HG03520 (cell line): ENCODE results near the gene WTIP.
"Not testable (repeated sequence)": the region's sequence is repeated elsewhere in the genome, so short reads cannot be mapped to it uniquely, and the experiment has no call there.

Source experiments
- ATAC-seq: cut with Tn5 transposase; IDR thresholded peaks from one replicate; pipeline ENCODE4 v1.9.1; 2021; ENCODE audit warnings: mild to moderate bottlenecking, moderate library complexity; ENCODE audit not compliant: unreplicated experiment

WTIP gene

DNA sequence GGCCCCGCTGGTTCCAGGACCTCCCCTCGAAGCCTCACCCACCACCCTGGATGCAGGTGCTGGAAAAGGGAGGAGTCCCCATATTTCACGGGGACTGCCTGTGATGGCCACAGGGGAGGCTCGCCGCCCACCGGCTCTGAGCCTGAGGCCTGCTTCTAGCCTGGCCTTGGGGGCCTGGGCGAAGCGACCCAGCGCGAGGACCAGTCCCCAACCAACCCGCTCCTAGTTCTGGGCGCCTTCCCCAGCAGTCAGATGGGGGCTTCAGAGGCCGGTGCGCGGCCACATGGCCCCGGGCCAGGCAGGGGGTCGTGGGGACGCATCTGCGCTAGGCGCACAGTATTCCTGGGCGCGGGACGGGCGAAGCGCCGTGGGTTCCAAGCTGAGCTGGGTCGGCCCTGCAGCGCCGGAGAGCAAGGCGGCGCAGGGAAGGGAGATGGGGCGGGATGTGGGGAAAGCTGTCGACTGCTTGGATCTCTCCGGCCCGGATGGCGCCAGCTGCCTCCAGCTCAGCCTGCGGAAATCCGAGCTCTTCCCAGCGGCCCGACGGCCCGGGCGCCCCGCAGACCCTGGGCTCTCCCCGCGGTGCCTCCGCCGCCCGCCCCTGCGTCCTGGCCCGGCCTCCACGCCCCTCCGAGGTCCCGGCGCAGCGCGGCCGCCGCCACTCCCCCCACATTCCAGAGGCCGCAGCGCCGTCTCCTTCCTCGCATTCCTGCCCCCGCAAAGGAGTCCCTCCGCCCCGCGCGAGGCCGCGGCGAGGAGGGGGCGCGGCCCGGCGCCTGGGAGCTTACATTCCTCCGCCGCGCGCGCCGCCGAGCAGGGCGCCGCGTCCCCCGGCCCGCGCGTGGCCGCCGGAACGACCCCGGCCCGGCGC lies at the start of gene WTIP:
TSS of gene WTIP (plus strand) at position 788 of the 871 bp plus-strand sequence. CDS start 217 bp downstream, outside the sequence.
- ATAC-seq: no peak

DNA sequence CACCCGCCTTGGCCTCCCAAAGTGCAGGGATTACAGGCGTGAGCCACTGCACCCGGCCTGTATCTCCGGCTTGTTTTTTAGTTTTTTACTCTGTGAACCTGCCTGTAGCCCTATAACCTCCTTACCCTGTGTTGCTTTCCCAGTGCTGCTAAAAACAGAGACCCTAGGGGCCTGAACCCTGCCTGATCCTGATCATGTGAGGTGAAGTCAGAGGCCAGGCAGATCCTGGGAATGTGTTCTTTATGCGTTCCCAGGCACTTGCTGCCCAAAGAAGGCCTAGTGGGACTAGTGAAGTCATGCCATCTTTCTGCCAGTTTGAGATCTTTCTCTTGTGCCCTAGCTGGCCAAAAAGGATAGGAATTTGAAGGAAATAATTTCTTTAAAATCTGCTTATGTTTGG lies 48.8 kb upstream of the WTIP start:
- ATAC-seq: no peak

DNA sequence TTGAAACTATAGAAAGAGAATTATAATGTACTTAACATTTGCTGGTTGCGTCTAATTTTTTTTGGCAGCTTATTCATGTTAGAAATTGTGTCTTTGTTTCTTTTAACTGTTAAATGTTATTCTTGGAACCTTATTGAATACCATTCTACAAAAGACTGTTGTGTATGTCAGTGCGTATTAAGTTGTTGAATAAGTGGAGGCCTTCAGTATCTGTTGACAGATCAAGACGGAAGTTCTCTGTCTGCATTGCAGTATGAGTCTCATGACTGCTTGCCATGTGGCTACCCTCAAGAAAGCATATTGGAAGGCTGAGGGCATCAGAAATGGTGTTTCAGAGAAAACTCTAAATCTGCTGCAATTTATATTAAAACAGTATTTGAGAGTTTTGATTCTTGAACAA lies 44.8 kb upstream of the WTIP start:
- no peak for ATAC-seq

DNA sequence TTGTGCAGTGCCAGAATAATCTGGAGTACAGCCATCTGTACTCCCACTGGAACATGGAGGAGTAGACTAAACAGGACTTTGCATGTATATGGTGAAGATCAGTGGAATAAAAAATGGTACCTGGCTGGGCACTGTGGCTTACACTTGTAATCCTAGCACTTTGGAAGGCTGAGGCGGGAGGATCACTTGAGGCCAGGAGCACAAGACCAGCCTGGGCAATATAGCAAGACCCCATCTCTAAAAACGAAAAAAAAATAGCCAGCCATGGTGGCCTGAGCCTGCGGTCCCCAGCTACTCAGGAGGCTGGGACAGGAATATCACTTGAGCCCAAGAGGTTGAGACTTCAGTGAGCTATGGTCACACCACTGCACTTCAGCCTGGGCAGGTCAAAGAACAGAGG lies 33.4 kb upstream of the WTIP start:
- ATAC-seq: no peak

DNA sequence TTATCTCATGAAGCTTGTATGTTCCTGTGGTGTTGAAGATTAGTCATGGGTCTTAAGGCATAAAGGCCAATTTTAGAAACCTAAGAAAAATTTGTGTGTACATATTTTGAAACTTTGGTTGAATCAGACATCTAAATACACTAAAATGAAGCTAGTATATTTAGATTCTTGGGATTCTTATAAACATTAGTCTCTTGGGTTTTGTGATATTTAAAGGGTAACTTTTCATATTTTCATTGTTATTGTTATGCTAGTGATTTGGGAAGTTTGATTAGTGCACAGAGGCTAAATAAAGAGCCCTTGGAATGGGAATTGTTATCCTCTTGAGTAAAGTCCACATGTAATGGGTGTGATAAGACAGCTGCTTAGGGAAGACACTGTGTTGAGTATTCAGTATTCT lies 28.8 kb upstream of the WTIP start:
- ATAC-seq: no peak

DNA sequence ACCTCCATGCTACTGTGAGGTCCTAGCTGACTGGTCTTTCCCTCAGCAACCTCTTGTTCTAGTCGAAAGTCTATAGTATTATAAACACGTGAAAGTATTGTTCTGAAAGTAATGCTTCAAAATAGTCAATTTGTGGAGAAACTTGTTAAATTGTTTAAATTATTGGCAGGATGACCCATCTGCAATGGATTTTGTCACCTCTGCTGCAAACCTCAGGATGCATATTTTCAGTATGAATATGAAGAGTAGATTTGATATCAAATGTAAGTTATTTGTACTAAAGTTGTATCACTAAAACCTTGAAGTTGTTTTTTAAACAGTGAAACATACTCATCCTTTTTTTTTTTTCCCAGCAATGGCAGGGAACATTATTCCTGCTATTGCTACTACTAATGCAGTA lies 27.5 kb upstream of the WTIP start:
- ATAC-seq: no peak

DNA sequence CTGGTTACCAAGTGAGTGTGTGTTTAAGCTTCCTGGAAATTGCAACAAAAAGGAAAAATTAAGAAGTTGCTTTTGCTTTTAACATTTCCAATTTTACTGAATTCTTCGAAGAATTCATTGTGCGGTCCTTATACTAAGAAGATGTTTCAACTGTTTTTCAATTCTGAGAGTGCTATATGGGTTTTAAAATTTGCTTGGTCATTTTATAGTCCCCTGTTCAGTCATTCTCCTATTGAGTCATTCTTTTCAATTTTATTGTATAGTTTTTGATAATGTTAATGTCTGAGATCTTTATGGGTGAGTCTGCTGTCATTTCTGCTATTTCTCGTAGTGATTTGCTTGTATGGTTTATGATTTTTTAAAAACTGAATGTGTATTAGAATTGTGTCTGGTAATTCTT lies 26.9 kb upstream of the WTIP start:
- no peak for ATAC-seq

DNA sequence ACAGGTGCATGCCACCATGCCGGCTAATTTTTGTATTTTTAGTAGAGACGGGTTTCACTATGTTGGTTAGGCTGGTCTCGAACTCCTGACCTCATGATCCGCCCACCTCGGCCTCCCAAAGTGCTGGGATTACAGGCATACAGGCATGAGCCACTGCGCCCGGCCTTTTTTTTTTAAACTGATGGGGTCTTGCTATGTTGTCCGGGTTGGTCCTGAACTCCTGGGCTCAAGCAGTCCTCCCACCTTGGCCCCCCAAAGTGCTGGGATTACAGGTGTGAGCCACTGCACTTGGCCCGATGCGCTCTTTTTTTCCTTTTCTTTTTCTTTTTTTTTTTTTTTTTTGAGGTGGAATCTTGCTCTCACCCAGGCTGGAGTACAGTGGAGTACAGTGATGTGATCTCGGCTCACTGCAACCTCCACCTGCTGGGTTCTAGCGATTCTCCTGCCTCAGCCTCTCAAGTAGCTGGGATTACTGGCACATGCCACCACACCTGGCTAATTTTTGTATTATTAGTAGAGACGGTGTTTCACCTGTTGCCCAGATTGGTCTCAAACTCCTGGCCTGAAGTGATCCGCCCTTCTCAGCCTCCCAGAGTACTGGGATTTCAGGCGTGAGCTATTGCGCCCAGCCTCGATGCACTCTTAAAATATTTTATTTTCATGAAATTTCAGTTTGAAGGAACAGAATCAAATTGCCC lies 25.6 kb upstream of the WTIP start:
- ATAC-seq: not testable (repeated sequence)

DNA sequence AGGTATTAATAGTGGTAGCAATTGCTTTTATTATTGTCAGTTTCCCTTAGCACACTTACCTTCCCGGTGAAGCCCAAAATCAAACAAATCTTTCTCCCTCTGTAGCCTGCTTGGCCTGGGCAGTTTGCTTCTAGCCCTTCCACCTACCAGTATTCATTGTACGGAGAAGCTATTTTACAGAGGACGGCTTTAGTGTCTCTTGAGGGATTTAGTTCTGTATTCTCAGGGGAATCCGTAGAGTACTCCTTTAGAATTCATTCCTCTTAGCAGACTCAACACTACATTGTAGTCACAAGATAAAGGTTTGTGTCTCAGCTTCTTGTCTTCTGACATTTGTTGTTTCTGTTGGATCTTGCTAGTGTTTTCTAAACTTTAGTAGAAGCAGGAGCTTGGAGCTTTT lies 24.1 kb upstream of the WTIP start:
- no peak for ATAC-seq

DNA sequence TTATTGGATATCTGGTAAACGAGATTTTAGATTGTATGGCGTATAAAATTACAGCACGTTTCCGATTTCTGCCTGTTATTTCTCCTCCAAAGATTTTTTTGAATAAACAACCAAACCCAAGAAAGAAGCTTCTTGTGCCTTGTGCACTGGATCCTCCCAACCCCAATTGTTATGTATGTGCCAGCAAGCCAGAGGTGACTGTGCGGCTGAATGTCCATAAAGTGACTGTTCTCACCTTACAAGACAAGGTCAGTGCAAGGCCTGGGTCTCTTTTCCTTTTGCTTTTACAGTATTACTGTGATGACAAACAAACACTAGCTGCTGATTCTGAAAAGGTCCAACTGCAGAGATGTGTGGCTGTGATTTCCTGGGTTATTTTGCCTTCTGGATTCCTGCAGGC lies 22.9 kb upstream of the WTIP start:
- no peak for ATAC-seq

DNA sequence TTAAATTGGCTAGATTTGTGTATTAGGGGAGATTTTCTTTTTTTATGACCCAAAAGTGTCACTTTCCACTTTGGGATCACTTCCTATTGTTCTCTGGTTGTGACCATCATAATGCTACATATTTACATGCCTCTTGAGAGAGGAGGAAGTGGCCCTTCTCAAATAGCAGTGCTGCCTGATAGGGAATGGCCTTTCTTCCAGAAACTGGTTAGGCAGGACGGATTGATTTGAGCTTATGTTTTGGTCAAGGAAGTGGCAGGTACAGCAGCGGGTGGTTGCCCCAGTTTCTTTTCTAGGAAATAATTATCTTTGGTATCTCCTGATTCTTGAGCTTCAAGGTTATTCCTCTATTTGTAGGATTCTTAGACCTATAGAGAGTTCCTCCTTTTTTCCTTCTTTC lies 21.9 kb upstream of the WTIP start:
- no peak for ATAC-seq

DNA sequence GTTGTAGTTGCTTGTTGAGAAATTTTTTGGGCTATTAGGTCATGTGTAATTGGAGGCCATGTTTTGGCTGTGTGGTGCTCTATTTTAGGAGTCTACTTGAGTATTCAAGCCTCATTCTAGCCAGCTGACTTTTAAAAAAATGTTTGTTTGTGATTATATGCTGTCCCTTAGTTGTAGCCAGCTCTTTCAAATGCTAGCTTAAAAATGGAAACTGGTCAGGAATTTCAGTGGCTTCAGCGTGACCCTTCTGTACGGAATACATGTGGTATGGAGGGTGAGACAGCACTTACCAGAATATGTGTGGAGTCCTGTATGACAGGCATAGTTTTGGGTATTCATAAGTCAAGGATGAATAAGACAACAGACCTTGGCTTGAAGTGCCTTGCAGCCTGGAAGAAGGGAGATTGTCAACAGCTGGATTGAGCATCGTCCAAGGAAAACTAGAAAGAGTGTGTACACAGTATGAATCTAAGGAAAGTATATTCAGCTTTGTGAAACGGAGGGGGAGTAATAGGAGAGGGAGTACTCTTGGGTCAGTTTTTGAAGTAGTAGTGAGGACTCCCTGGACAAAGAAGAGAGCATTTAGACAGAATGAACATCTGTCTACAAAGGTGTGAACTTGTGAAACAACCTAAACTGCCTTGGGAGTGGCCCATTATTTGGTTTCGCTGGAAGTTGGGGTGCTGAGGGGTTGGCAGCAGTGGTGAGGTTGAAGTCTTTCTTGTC lies 20.0 kb upstream of the WTIP start:
- no peak for ATAC-seq

DNA sequence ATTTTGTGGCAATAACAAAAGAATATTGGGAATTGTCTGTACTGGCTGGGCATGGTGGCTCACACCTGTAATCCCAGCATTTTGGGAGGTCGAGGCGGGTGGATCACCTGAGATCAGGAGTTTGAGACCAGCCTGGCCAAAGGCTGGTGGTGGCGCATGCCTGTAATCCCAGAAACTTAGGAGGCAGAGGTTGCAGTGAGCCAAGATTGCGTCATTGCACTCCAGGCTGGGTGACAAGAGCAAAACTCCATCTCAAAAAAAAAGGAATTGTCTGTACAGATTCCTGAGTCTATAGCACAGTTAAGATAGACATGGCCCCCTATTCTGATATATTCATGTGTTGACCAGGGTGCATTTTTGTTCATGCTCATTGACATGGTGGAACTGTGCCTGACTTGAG lies 16.8 kb upstream of the WTIP start:
- ATAC-seq: not testable (repeated sequence)

DNA sequence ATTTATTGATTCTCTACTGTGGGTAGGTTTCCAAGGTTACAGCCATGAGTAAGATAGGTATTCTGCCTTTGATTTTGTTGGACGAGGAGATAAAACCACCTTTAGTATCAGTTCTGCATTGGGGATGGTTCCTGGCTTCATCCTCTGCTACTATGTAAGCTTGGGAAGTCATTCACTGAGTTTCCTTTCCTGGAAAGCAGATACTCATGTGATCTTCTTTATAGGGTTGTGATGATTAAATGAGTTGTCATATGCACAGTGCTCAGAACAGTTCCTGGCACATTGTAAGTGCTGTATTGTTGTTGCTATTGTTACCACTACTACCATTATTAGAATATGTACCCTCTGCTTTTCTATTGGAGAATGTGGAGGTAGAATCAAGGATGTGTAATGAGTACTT lies 13.1 kb upstream of the WTIP start:
- no peak for ATAC-seq

DNA sequence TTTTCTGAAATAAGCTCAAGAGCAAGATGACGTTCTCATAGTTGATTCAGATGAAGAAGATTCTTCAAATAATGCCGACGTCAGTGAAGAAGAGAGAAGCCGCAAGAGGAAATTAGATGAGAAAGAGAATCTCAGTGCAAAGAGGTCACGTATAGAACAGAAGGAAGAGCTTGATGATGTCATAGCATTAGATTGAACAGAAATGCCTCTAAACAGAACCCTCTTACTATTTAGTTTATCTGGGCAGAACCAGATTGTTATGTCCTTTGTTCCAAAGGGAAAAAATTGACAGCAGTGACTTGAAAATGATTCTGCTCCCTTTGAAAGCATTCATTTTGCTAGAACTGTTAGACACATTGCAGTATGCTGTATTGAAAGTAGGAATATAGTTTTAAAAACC lies 12.5 kb upstream of the WTIP start:
- ATAC-seq: not testable (repeated sequence)

DNA sequence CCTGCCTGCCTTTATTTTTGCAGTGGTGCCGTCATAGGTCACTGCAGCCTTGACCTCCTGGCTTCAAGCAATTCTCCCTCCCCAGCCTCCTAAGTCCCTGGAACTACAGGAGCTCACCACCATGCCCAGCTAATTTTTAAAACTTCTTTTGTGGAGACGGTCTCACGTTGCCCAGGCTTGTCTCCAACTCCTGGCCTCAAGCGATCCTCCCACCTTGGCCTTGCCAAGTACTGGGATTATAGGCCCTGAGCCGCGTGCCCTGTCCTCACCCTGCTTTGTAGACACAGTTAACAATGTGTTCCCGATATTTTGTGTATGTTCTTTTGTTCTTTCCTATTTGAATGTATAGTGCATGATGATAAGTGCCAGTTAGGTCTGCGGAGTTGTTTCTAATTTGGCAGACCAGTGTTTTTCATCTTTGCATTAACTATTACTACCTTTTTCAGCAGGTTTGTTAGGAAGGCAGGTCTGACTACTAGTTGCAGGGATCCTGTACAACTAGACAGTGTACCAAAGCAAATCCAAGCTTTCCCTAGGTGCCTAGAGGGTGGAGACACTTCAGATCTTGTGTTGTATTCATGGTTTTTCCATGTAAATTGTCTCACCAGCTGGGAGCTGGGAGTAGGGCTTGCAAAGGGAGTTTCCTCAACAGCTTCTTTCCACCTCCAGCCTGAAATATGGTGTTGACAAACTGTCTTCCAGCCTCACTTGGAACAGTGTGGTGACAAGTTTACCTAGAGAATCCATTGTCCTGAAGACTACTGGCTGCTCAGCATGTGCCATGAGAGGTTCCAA lies 9.5 kb upstream of the WTIP start:
- ATAC-seq: no peak

DNA sequence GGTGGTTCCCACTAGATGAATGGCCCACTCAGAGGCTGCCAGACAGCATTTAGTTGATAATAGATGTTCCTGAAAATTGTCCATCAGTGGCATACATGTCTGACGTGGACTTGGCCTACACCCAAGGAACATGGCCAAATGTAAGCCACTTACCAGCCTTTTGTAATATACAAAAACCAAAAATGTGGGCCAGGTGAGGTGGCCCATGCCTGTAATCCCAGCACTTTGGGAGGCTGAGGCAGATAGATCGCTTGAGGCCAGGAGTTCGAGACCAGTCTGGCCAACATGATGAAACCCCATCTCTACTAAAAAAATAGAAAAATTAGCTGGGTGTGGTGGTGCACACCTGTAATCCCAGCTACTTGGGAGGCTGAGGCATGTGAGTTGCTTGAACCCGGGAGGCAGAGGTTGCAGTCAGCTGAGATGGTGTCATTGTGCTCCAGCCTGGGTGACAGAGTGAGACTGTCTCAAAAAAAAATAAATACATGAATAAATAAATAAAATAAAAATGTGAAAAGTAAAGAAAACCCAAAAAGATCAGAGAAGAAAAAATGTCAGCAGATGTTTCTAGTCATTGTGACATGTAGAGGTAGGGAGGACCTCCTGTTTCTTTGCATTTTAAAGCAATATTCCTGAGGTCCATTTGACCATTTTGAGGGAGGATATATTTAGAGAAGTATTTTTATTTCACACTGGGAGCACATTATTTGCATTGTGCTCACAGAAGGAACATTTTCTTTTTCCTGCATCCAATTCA lies 7.1 kb upstream of the WTIP start:
- ATAC-seq: no peak

DNA sequence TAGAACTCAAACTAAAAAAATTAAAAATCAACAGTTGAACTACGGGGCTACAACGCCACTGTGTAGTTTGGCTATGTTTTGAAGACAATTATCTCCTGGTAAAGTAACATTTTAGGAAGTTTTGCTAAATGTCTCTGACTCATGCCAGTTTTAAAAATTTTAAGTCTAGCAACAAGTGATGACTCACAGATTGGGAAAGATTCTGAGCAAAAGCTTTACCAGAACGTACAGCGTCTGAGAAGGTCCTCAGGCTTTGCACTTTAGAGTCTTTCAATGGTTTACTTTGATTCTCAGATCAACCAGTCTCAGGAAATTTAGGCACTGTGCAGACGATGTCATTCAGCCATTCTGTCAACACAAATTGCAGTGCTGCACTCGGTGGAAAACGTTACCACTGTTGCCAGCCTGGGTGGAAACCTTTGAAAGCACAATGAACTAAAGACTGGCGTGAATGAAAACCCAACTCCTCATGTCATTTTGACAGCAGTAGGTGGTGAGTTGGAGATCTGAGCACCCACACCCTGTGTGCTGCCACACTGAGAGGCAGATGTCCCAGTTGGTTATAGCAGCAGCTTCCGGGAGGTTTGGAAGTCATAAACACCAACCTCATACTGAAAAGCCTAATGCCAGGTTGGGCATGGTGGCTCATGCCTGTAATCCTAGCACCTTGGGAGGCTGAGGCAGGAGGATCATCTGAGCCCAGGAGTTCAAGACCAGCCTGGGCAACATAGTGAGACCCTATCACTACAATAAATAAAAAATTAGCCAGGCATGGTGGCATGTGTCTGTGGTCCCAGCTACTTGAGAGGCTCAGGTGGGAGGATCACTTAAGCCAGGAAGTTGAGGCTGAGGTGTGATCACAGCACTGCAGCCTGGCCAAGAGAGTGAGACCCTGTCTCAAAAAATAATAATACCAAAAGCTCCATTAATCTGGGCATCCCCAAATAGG lies 6.3 kb upstream of the WTIP start:
- ATAC-seq: no peak

DNA sequence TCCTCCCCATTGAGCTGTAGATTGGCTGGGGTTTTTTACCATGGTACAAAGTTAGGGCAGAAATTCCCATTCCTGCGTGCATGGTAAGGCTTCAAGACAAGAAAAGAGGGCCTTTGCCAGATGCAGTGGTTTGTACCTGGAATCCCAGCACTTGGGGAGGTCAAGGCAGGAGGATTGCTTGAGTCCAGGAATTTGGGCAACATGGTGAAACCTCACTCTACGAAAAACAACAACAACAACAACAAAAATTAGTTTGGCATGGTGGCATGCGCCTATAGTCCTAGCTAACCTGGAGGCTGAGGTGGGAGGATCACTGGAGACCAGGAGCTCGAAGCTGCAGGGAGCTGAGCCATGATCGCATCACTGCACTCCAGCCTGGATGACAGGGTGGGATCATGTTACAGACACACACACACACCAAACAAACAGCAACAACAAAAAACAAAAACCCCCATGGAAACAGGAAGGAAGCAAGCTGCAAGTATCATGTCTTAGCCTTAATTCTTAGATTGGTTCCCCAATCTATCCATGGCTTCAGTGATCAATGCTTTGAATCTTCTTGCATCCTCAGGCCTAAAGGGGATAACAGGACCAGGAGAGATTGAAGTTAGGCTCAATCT lies 5.5 kb upstream of the WTIP start:
- no peak for ATAC-seq
